Fibroblast of the aortic adventitia (primary cell): ENCODE data around the gene MAN1B1. TPM values are rescaled to one million over a fixed set of nuclear protein-coding genes. Genes with fewer than 3 reads are reported as not detected.

Experiments
- DNase-seq: peaks from one replicate; pipeline ENCODE4 v3.0.0-alpha.2; 2010; ENCODE audit warnings: low read depth
- H3K4me3 ChIP-seq: 2 replicates; pipeline ENCODE4 v1.5.1; 2011; ENCODE audit warnings: low read depth, mild to moderate bottlenecking, control low read depth, low read length, moderate library complexity
- CTCF ChIP-seq: IDR thresholded peaks from 2 replicates; pipeline ENCODE4 v1.5.1; 2011; ENCODE audit warnings: mild to moderate bottlenecking, low read length, control low read depth, inconsistent platforms; ENCODE audit not compliant: insufficient read depth
- total RNA-seq: library from RNA; depleted of rRNA; stranded (reverse); fragments of >200 nt; gene quantifications from 2 replicates; pipeline ENCODE4 v1.2.3, GENCODE V29; 2012; ENCODE audit warnings: low replicate concordance

The MAN1B1 gene
- total RNA-seq, 1 donor = 50.8 TPM

- TF ChIP-seq CTCF = no peak
- DNase-seq = no peak
- no peak overlapping the region for H3K4me3 ChIP-seq
These were observed 10.2 kb upstream of the MAN1B1 start for GRCh38 chr9:137076636-137077009.

GRCh38 chr9:137077010-137077747 lies 9.6 kb upstream of the MAN1B1 start, which contains the start of gene UAP1L1:
Gene UAP1L1 (plus strand): TSS chr9:137077517. CDS start chr9:137077533, 16 bp downstream.
- no peak for TF ChIP-seq CTCF
- peak; percentile 49 for DNase-seq
- H3K4me3 ChIP-seq = peak within 1 kb of the TSS; percentile 80

- no peak for TF ChIP-seq CTCF
- H3K4me3 ChIP-seq = peak overlapping the region; percentile 80
- DNase-seq = no peak
These were observed 8.8 kb upstream of the MAN1B1 start for GRCh38 chr9:137077758-137078693.

- no peak for DNase-seq
- peak overlapping the region; percentile 80 for H3K4me3 ChIP-seq
- TF ChIP-seq CTCF = no peak
These were observed 7.9 kb upstream of the MAN1B1 start for GRCh38 chr9:137078701-137079400.

- no peak for TF ChIP-seq CTCF
- no peak overlapping the region for H3K4me3 ChIP-seq
- no peak for DNase-seq
These were observed 7.4 kb upstream of the MAN1B1 start for GRCh38 chr9:137079401-137079787.

GRCh38 chr9:137080260-137081122 lies 6.3 kb upstream of the MAN1B1 start:
- no peak overlapping the region for H3K4me3 ChIP-seq
- DNase-seq = no peak
- no peak for TF ChIP-seq CTCF
